Left cardiac atrium (tissue), 4 donors: Measurements from ENCODE around the gene ARFGEF3. TPM values are rescaled to one million over a fixed set of nuclear protein-coding genes. Genes with fewer than 3 reads are reported as not detected.
"Not testable (repeated sequence)": the region's sequence is repeated elsewhere in the genome, so short reads cannot be mapped to it uniquely, and the experiment has no call there.

Experiments
- ATAC-seq, 2 donors: fragments of 200-7000 bp; cut with Tn5 transposase; one replicate each; pipeline ENCODE4 v1.9.1; 2020; ENCODE audit warnings: mild to moderate bottlenecking in 2 of 2, moderate library complexity in 2 of 2
- DNase-seq: peaks from one replicate; pipeline ENCODE4 v3.0.0-alpha.2; 2020
- intact Hi-C, 2 donors: fragments of 100-400 bp; cut with DNase I; formaldehyde crosslinking; loops; one replicate each; pipeline versions ENCODE4 v1.14.1 to v1.15.1; 2022 to 2023
- total RNA-seq, 2 donors: library from RNA; stranded (reverse); fragmentation: NEBNext Ultra II Directional; extraction: Animal tissue kit (Norgen Biotek cat#: 25700); gene quantifications; one replicate each; pipeline ENCODE4 v1.2.1, GENCODE V29; 2021
- donor health status: DM: no; HTN: yes; CAD: no.
- donor health status: DM: no; HTN: yes; CAD: no; lungs with severe emphysema.
- donor health status: DM: yes; HTN: yes; CAD: no.
- donor health status: Dilated cardiomyopathy.

Gene ARFGEF3
- total RNA-seq, 2 donors from 2014 or later, result 1.4 to 2.7 TPM

DNA sequence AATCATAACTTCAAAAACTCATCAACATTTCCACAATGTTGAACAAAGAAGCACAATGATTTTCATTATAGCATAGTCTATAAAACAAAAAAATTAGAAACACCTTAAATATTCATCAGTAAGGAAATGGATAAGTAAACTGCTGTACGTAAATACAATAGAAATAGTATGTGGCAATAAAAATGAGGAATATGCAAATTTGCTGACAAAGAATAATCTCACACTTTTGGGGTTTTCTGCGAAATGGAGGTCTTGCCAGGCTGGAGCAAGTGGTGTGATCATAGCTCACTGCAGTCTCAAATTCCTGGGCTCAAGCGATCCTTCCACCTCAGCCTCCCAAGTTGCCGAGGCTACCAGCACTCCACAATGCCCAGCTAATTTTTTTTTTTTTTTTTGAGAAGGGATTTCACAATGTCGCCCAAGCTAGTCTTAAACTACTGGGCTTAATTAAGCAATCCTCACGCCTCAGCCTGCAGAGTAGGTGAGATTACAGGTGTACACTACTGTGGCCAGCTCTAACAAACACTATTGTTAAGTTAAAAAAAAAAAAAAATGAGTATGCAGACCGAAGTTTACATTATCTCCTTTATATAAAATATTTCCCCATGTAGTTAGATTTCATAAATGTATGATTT, 157.1 kb downstream of the ARFGEF3 start:
- no peak for ATAC-seq
- intact Hi-C loops, result no loop called here
- no peak for DNase-seq

DNA sequence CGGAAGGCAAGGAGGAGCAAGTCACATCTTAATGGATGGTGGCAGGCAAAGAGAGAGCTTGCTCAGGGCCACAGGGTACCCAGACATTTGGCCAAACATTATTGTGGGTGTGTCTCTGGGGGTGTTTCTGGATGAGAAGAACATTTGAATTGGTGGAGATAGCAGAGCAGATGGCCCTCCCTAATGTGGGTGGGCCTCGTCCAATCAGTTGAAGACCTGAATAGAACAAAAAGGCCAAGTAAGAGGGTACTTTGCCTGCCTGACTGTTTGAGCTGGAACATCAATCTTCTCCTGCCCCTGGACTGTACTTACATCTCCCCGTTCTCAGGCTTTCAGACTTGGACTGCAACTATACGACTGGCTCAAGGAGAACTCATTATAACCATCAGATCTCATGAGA, 160.2 kb downstream of the ARFGEF3 start:
- intact Hi-C loops, result no loop called here
- ATAC-seq (no peak), DNase-seq (no peak)

DNA sequence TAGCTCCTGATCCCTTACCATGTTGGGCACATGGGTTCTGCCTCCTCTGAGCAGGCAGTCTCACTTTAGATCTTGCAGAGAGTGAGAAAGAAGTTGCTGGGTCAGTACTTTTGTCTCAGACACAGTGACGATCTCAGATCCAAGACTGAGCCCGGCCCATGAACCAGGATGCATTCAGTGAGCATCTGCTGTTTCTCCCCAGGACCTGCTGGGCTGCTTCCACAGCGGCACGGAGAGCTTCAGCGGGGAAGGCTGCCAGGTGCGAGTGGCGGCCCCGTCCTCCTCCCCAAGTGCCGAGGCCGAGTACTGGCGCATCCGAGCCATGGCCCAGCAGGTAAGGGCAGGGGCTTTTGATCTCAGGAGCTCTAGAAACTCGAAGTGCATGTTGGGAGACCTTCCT, 162.1 kb downstream of the ARFGEF3 start:
- ATAC-seq (no peak), DNase-seq (no peak)
- intact Hi-C loops, result no loop called here

DNA sequence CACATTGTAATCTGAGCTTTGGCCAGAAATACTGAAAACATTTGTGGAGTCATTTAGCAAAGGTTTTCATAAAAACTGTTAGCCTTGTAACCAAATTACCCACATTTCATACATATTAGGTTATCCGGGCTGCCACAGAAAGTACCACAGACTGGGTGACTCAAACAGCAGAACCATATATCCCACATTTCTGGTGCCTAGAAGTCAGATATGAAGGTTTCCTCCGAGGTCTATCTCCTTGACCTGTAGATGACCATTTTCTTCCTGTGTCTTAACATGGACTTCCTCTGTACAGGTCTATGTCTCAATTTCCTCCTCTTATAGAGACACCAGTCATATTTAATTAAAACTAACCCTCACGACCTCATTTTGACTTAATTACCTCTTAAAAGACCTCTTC, 166.5 kb downstream of the ARFGEF3 start:
- intact Hi-C loops, result no loop called here
- DNase-seq, result no peak
- no peak for ATAC-seq

DNA sequence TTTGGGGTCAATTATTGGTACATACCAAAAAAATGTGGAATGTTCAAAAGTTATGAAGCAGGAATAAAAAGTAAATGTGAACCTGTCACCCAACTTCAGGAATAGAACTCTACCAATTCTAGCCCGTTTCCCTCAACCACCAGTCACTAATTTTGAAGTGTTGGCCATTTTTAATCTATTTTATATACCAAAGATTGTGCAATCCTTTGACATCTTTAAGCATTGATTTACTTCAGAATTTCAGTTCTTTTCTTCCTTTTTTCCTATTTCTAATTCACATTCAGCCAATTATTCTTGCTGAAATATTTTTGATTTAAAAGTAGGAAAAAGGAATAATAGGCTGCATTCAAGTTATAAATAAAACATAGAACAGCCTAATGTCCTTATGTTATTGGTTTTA, 169.0 kb downstream of the ARFGEF3 start:
- ATAC-seq (no peak), DNase-seq (no peak)
- intact Hi-C loops, result no loop called here

DNA sequence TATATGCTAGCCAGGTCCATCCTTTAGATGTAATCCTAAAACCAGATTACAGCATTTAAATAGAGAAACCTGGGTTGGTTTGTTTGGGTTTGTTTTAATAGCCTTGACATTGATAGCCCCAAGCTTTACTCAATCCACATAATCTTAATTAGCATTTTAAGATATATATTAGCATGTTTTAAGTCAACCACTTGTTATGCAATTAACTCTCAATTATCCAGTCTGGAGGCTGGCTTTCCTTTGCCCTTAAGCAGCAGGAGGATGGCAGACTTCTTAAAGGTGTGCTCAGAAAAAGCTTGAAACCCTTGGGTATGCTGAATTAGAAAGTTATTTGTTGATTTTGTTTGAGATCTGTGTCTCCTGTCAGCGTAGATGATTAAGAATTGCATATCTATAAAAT, 169.7 kb downstream of the ARFGEF3 start:
- intact Hi-C loops, result no loop called here
- DNase-seq (no peak), ATAC-seq (no peak)

DNA sequence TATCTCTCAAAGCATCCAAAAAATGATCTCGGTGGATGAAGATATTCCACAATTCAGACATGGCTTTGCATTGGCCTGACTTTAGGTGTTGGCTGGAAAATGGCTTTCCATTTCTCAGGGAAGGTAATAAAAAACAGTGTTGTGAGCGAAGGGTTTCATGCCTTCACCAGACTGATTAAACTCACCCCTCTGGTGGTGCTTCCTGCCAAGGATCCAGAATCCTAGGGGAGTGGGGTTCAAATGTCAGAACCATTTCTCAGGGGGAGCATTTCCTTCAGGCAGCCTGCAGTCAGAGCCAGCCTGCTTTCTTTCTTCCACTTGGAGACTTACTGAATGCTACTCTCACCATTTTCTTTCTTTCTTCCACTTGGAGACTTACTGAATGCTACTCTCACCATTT, 170.2 kb downstream of the ARFGEF3 start:
- DNase-seq, result no peak
- no peak for ATAC-seq
- intact Hi-C loops, result no loop called here

DNA sequence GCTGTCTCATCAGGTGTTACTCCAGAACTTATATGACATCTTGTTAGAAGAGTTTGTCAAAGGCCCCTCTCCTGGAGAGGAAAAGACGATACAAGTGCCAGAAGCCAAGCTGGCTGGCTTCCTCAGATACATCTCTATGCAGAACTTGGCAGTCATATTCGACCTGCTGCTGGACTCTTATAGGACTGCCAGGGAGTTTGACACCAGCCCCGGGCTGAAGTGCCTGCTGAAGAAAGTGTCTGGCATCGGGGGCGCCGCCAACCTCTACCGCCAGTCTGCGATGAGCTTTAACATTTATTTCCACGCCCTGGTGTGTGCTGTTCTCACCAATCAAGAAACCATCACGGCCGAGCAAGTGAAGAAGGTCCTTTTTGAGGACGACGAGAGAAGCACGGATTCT, 172.3 kb downstream of the ARFGEF3 start:
- intact Hi-C loops, result no loop called here
- DNase-seq (no peak), ATAC-seq (peak in 1 of 2 donors; percentile 53)

DNA sequence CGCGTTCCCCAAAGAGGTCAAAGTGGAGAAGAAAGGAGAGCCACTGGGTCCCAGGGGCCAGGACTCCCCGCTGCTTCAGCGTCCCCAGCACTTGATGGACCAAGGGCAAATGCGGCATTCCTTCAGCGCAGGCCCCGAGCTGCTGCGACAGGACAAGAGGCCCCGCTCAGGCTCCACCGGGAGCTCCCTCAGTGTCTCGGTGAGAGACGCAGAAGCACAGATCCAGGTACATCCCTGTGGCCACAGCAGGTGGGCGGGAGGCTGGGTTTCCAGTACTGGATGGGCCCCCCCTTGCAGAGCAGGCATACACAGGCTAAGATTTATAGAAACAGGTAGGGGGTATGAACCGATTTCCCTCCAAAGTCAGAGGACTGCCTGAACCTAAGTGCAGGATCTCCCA, 173.2 kb downstream of the ARFGEF3 start:
- no peak for ATAC-seq
- no peak for DNase-seq
- intact Hi-C loops, result no loop called here

DNA sequence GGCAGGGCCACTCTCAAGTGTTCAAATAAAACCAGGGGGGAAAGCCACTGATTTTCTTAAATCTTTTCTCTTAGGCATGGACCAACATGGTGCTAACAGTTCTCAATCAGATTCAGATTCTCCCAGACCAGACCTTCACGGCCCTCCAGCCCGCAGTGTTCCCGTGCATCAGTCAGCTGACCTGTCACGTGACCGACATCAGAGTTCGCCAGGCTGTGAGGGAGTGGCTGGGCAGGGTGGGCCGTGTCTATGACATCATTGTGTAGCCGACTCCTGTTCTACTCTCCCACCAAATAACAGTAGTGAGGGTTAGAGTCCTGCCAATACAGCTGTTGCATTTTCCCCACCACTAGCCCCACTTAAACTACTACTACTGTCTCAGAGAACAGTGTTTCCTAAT, 174.5 kb downstream of the ARFGEF3 start:
- intact Hi-C loops, result no loop called here
- ATAC-seq (no peak), DNase-seq (no peak)

DNA sequence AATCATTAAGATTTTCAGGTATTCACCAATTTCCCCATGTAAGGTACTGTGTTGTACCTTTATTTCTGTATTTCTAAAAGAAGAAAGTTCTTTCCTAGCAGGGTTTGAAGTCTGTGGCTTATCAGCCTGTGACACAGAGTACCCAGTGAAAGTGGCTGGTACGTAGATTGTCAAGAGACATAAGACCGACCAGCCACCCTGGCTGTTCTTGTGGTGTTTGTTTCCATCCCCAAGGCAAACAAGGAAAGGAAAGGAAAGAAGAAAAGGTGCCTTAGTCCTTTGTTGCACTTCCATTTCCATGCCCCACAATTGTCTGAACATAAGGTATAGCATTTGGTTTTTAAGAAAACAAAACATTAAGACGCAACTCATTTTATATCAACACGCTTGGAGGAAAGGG, 175.3 kb downstream of the ARFGEF3 start:
- no peak for DNase-seq
- intact Hi-C loops, result no loop called here
- no peak for ATAC-seq

DNA sequence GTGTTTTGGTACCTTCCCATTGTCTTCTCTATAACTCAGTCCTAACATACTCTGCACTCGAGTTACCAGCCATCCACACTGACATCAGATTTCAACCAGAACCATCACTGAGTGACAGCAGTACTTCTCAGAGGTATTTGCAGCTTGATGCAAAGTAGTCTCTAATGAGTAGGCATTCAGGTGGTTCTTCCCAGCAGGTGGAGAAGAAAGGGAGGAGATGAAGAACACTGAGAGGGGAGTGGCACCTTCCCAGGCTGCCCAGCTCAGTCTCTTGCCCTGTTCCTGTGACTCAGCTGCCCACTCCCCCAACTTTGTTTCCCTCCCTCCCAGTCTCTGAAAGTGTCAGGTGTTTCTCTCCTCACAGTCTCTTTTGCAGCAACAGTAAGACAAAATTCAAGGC, 177.3 kb downstream of the ARFGEF3 start:
- intact Hi-C loops, result no loop called here
- DNase-seq (no peak), ATAC-seq (no peak)

DNA sequence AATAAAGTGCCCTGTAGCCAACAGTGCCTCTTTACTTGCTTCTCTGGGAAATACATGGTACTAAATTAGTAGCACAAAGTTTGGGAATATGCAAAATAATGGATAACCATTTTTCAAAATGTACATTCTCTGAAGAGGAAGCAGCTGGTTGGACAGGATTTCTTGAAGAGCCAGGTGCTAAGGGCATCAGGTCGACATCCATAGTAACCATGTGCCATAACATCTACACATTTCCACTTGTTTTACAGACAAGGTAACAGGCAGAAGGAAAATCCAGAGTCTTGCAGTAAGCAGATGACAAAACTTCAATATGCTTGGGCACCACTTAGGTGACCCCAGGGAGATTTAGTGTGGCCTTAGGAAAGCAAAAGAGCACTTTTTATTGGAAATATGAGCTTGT, 179.4 kb downstream of the ARFGEF3 start:
- ATAC-seq (no peak), DNase-seq (no peak)
- intact Hi-C loops, result no loop called here

DNA sequence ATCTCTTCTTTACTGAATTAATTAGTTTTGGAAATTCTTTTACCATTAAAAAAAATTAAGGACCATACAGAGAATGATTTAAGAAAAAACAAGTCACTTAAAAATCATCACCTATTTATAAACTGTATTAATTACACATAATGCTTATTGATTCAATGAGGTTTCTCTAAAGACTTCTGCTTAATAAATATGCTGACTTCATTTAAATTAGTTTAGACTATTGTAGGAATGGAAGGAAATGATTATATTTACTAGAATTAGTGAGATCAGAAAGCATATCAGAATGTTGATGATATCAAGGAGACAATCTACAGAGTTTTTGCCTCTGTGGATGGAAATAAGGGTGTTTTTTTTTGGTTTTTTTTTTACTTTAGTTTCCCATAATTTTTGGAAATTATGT, 181.4 kb downstream of the ARFGEF3 start:
- DNase-seq (no peak), ATAC-seq (no peak)
- intact Hi-C loops, result no loop called here

DNA sequence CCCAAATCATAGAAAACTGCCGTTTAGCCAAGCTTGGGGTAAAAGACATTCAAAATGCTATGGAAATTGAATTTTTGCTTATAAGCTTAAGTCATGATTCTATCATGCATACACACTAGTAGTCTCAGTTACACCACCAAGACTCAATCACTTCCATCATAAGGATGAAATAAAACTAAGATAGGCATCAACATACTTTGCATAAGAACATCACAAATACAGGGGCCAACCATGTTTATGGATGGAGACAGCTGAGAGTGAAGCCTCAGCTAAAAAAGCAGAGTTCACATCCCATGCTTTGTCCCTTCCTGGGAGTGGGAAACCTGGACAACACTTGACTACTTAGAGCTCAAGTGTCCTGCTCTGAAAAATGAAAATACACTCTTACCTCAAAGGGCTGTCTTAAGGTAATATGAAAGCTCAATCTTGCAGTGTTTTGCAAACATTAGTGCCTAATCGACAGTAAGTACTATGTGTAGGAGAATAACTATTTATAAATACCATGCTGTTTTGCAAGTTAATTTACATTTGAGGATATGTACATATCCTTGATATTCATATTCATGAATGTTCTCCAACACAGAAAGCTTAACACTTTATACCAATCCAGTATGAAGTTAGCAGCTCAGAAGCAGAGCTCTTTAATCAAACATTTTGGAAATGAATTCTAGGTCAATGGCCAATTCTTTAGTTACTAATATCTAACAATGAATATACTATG, 184.0 kb downstream of the ARFGEF3 start:
- ATAC-seq, result no peak
- DNase-seq, result no peak
- intact Hi-C loops, result no loop called here

DNA sequence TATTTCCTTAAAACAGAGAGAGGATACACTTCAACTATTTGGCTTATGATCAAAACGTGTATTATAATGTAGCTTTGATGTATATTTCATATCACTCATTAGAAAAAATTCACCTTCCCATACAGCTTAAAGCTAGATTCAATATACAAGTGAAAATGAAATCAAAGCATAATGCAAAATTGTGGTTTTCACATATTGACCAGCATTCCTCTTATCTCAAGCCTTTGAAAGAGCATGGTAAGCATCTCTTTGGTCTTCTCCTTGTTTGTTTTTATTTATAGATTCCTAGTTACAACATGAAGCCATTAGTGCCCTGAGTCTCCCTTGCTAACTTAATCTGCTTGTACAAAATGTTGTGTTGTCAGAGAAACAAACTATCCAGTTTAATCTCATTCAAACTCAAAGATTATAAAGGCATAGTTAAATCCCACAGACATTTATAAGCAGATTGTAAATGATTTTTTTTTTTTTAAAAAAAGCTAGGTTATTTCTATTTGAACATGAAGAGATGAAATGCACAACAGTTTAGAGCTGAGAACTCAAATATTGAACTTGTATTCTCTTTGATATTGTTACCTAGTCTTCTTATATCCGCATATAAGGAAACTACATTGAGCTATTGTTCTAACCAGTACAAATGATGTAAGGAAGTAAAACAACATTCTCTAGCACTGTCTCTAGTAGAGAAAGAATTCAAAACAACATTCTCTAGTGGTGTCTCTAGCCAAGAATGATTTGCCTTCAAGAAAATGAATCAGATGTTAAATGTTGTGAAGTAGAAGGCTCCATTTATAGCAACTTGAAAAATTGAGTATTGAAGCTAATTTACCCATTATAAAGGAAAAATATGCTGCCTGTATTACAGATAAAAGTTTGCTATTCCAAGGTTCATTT, 184.8 kb downstream of the ARFGEF3 start:
- ATAC-seq (no peak), DNase-seq (no peak)
- intact Hi-C loops, result no loop called here

DNA sequence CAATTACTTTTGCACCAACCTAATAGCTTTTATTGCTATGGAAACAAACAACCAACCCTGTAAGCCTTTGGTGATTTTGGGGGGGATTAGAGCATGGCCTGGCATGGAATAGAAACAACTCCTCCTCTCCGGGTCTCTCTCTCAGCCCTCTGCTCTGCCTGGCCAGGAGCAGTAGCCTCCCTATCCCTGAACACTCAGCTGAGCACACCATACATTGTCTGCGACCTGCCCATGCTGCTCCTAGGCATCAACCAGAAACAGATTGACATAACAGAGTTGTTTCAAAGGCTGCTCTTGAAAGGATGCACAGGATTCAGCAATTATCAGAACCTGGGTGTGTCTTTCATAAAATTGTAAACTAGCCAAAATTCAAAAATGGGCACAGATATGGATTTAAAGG, 186.1 kb downstream of the ARFGEF3 start:
- ATAC-seq, result no peak
- intact Hi-C loops, result no loop called here

DNA sequence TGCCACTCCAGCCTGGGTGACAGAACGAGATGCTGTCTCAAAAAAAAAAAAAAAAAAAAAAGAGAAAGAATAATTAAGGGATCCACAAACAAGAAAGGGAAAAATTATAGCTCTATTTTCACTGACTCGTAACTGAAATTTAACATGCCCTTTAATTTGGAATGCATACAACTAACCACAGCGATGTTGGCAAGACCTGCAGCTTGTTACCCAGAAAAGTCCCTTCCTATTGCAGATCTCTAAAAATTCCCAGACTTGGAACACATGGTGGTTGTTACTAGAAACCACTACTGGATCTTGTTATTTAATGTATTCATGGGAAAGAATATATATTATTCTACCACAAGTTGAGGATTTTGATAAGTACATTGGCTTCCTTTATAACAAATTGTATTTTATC, 188.2 kb downstream of the ARFGEF3 start:
- DNase-seq (no peak), ATAC-seq (no peak)
- intact Hi-C loops, result no loop called here

More for the DNA sequence above, 186.1 kb downstream of the ARFGEF3 start:
- DNase-seq, result no peak

DNA sequence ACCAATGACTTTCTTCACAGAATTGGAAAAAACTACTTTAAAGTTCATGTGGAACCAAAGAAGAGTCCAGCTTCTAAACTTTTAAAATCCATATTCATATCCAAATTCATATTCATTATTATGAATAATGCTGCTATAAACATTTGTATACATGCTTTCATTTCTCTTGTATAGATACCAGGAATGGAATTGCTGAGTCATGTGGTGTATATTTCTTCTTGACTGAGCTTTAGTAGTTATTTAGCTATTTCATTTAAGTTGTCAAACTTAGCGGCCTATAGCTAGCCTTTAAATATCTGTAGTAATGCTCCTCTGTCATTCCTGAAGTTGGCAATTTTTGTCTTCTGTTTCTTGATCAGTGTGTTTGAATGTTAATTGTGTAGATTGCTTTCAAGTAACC, 196.2 kb downstream of the ARFGEF3 start:
- DNase-seq, result no peak
- ATAC-seq, result no peak
- intact Hi-C loops, result no loop called here

DNA sequence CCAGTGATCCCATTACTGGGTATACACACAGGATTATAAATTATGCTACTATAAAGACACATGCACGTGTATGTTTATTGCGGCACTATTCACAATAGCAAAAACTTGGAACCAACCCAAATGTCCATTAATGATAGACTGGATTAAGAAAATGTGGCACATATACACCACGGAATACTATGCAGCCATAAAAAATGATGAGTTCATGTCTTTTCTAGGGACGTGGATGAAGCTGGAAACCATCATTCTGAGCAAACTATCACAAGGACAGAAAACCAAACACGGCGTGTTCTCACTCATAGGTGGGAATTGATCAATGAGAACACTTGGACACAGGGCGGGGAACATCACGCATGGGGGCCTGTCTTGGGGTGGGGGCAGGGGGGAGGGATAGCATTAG, 206.9 kb downstream of the ARFGEF3 start:
- DNase-seq, ATAC-seq, intact Hi-C loops: not testable (repeated sequence)
